AG08396 (cell line): ENCODE results near the gene ANKFN1.
"Not testable (repeated sequence)": the region's sequence is repeated elsewhere in the genome, so short reads cannot be mapped to it uniquely, and the experiment has no call there.

ENCODE experiments used
- DNase-seq: peaks from one replicate; pipeline ENCODE4 v3.0.0; 2012; ENCODE audit warnings: low spot score, mixed read lengths

ANKFN1 gene

GRCh38 chr17:56184650-56185049 is 31.4 kb downstream of the ANKFN1 start:
- no peak for DNase-seq

GRCh38 chr17:56185491-56186221 is 32.4 kb downstream of the ANKFN1 start:
- no peak for DNase-seq

- DNase-seq: peak; percentile 70
Measured at GRCh38 chr17:56186222-56186786, 33.0 kb downstream of the ANKFN1 start.

- DNase-seq: no peak
Measured at GRCh38 chr17:56203430-56203829, 50.2 kb downstream of the ANKFN1 start.

- no peak for DNase-seq
Measured at GRCh38 chr17:56206351-56206750, 53.1 kb downstream of the ANKFN1 start.

- peak; percentile 28 for DNase-seq
Measured at GRCh38 chr17:56213031-56213430, 59.8 kb downstream of the ANKFN1 start.

- no peak for DNase-seq
Measured at GRCh38 chr17:56217921-56218320, 64.6 kb downstream of the ANKFN1 start.

- DNase-seq: no peak
Measured at GRCh38 chr17:56222255-56222654, 69.0 kb downstream of the ANKFN1 start.

- no peak for DNase-seq
Measured at GRCh38 chr17:56230660-56231059, 77.4 kb downstream of the ANKFN1 start.

GRCh38 chr17:56231252-56231651 is 78.0 kb downstream of the ANKFN1 start:
- no peak for DNase-seq

GRCh38 chr17:56231693-56232092 is 78.4 kb downstream of the ANKFN1 start:
- DNase-seq: no peak

GRCh38 chr17:56244268-56244890 is 91.1 kb downstream of the ANKFN1 start:
- no peak for DNase-seq

GRCh38 chr17:56247816-56248215 is 94.5 kb downstream of the ANKFN1 start:
- DNase-seq: no peak

- DNase-seq: no peak
Measured at GRCh38 chr17:56257075-56257474, 103.8 kb downstream of the ANKFN1 start.

- DNase-seq: no peak
Measured at GRCh38 chr17:56260376-56261002, 107.2 kb downstream of the ANKFN1 start.

- DNase-seq: no peak
Measured at GRCh38 chr17:56262803-56263202, 109.5 kb downstream of the ANKFN1 start.

GRCh38 chr17:56269556-56270389 is 116.5 kb downstream of the ANKFN1 start:
- no peak for DNase-seq

GRCh38 chr17:56274491-56274890 is 121.2 kb downstream of the ANKFN1 start:
- no peak for DNase-seq

GRCh38 chr17:56284482-56284881 is 131.2 kb downstream of the ANKFN1 start:
- no peak for DNase-seq

GRCh38 chr17:56288786-56289185 is 135.5 kb downstream of the ANKFN1 start:
- not testable (repeated sequence) for DNase-seq

- DNase-seq: no peak
Measured at GRCh38 chr17:56289321-56289720, 136.0 kb downstream of the ANKFN1 start.
